H1 (cell line): ENCODE measurements around the gene LRRC45. TPM values are rescaled to one million over a fixed set of nuclear protein-coding genes. Genes with fewer than 3 reads are reported as not detected.

ENCODE experiments used
- CTCF ChIA-PET: fragments of 300-600 bp; sonication (Branson Sonifier 250); formaldehyde crosslinking; loops from one replicate; lab custom pipeline; 2021; ENCODE audit not compliant: partially characterized antibody; lab: Charles Lee
- POLR2A ChIA-PET: fragments of 300-600 bp; sonication (Branson Sonifier 250); formaldehyde crosslinking; loops from one replicate; lab custom pipeline; 2021; ENCODE audit warnings: inconsistent platforms; ENCODE audit not compliant: partially characterized antibody; lab: Charles Lee
- DNase-seq, 2 experiments: peaks; one replicate each; pipeline versions ENCODE4 v3.0.0 to v3.0.0-alpha.2; 2010 to 2022; ENCODE audit warnings: low spot score in 2 of 2, low read depth in 1 of 2, mixed read lengths in 1 of 2
- FAIRE-seq: peaks from 2 replicates; lab custom pipeline; 2011; peaks lifted over from hg19 to GRCh38; lab: Jason Lieb, UNC
- H2AFZ ChIP-seq: 2 replicates; pipeline ENCODE4 v1.8.1; 2012; ENCODE audit warnings: low read length, inconsistent platforms
- H2AK5ac ChIP-seq: 2 replicates; pipeline ENCODE4 v1.6.1; 2013; ENCODE audit warnings: low read depth, low read length
- H2BK120ac ChIP-seq: replicated peaks from 2 replicates; pipeline ENCODE3; 2013; ENCODE audit warnings: low read depth, low read length, inconsistent platforms
- H2BK12ac ChIP-seq: 2 replicates; pipeline ENCODE4 v1.6.1; 2013; ENCODE audit warnings: low read depth, low read length
- H2BK15ac ChIP-seq: 2 replicates; pipeline ENCODE4 v1.6.1; 2013; ENCODE audit warnings: low read length
- H2BK20ac ChIP-seq: 2 replicates; pipeline ENCODE4 v1.6.1; 2013; ENCODE audit warnings: low read length
- H2BK5ac ChIP-seq: 2 replicates; pipeline ENCODE4 v1.6.1; 2013; ENCODE audit warnings: low read depth, low read length
- H3K14ac ChIP-seq: 2 replicates; pipeline ENCODE4 v1.6.1; 2013; ENCODE audit warnings: inconsistent platforms; ENCODE audit not compliant: insufficient read length
- H3K18ac ChIP-seq: 2 replicates; pipeline ENCODE4 v1.6.1; 2013; ENCODE audit warnings: low read length; ENCODE audit errors: extremely low read depth
- H3K23ac ChIP-seq: 2 replicates; pipeline ENCODE4 v1.6.1; 2013; ENCODE audit warnings: inconsistent platforms; ENCODE audit not compliant: insufficient read length
- H3K23me2 ChIP-seq: 2 replicates; pipeline ENCODE4 v1.6.1; 2013; ENCODE audit warnings: low read depth, low read length
- H3K27ac ChIP-seq: 2 replicates; pipeline ENCODE4 v1.6.1; 2011; ENCODE audit warnings: low read depth, low read length, inconsistent platforms
- H3K27me3 ChIP-seq, 4 experiments: replicated peaks in 1 of 4; 1 replicate in 1 of 4; 2 replicates in 3 of 4; pipeline versions ENCODE4 v1.6.1 to v1.8.1; 2011 to 2013; ENCODE audit warnings: low read length in 3 of 4, mild to moderate bottlenecking in 3 of 4, inconsistent platforms in 2 of 4, mixed read lengths in 2 of 4, moderate library complexity in 1 of 4; ENCODE audit not compliant: control insufficient read depth in 3 of 4, insufficient read depth in 3 of 4; ENCODE audit errors: extremely low read depth in 1 of 4
- H3K36me3 ChIP-seq, 4 experiments: 2 replicates each; pipeline versions ENCODE4 v1.6.1 to v1.8.1; 2011 to 2013; ENCODE audit warnings: mild to moderate bottlenecking in 4 of 4, low read length in 3 of 4, moderate library complexity in 2 of 4, control low read depth in 1 of 4, inconsistent platforms in 1 of 4; ENCODE audit not compliant: insufficient read depth in 4 of 4, control insufficient read depth in 2 of 4
- H3K4ac ChIP-seq: replicated peaks from 2 replicates; pipeline ENCODE3; 2013; ENCODE audit warnings: low read length, low read depth, mixed read lengths, inconsistent platforms; ENCODE audit not compliant: insufficient read length
- H3K4me1 ChIP-seq, 4 experiments: replicated peaks in 1 of 4; 1 replicate in 1 of 4; 2 replicates in 3 of 4; pipeline versions ENCODE4 v1.6.1 to v1.8.1; 2011 to 2013; ENCODE audit warnings: low read length in 3 of 4, inconsistent platforms in 2 of 4, mixed read lengths in 1 of 4; ENCODE audit not compliant: insufficient read depth in 4 of 4, control insufficient read depth in 3 of 4
- H3K4me2 ChIP-seq, 2 experiments: 2 replicates each; pipeline versions ENCODE4 v1.6.1 to v1.8.1; 2011 to 2013; ENCODE audit warnings: low read depth in 2 of 2, low read length in 2 of 2, control low read depth in 1 of 2, inconsistent platforms in 1 of 2, mild to moderate bottlenecking in 1 of 2; ENCODE audit not compliant: insufficient read depth in 1 of 2
- H3K4me3 ChIP-seq, 4 experiments: fragments of 200-600, 300-600 bp in 1 of 4; sonication (generic), shearing (Covaris generic), sonication (Bioruptor Twin) in 1 of 4; 2 replicates each; pipeline versions ENCODE4 v1.5.1 to v1.8.1; 2011 to 2016; ENCODE audit warnings: low read length in 4 of 4, low read depth in 3 of 4, control low read depth in 2 of 4, inconsistent platforms in 2 of 4, mild to moderate bottlenecking in 2 of 4, mixed read lengths in 1 of 4, moderate library complexity in 1 of 4; ENCODE audit not compliant: insufficient read depth in 2 of 4; ENCODE audit errors: extremely low read depth in 1 of 4
- H3K56ac ChIP-seq: replicated peaks from 2 replicates; pipeline ENCODE3; 2013; ENCODE audit warnings: low read depth, mild to moderate bottlenecking, mixed read lengths, low read length, inconsistent platforms; ENCODE audit not compliant: insufficient read length
- H3K79me1 ChIP-seq: 2 replicates; pipeline ENCODE4 v1.6.1; 2013; ENCODE audit warnings: low read depth, low read length, control low read depth
- H3K79me2 ChIP-seq, 2 experiments: 2 replicates each; pipeline versions ENCODE4 v1.6.1 to v1.8.1; 2012 to 2013; ENCODE audit warnings: low read length in 2 of 2, mild to moderate bottlenecking in 2 of 2, inconsistent platforms in 1 of 2; ENCODE audit not compliant: insufficient read depth in 2 of 2, control insufficient read depth in 1 of 2
- H3K9ac ChIP-seq, 4 experiments: replicated peaks in 1 of 4; 1 replicate in 1 of 4; 2 replicates in 3 of 4; pipeline versions ENCODE4 v1.6.1 to v1.8.1; 2011 to 2013; ENCODE audit warnings: low read depth in 3 of 4, low read length in 3 of 4, control low read depth in 2 of 4, mild to moderate bottlenecking in 2 of 4, moderate library complexity in 2 of 4, inconsistent platforms in 1 of 4; ENCODE audit errors: extremely low read depth in 1 of 4
- H3K9me3 ChIP-seq, 2 experiments: 2 replicates each; pipeline versions ENCODE4 v1.6.1 to v1.8.1; 2012 to 2013; ENCODE audit warnings: mild to moderate bottlenecking in 2 of 2, moderate library complexity in 2 of 2, control low read depth in 1 of 2, inconsistent platforms in 1 of 2, low read depth in 1 of 2, low read length in 1 of 2, mixed read lengths in 1 of 2; ENCODE audit not compliant: insufficient read depth in 2 of 2
- H4K20me1 ChIP-seq, 2 experiments: replicated peaks in 1 of 2; 2 replicates each; pipeline versions ENCODE3 to v1.8.1; 2011 to 2013; ENCODE audit warnings: inconsistent platforms in 2 of 2, low read length in 2 of 2, mild to moderate bottlenecking in 1 of 2; ENCODE audit not compliant: insufficient read depth in 2 of 2, control insufficient read depth in 1 of 2
- H4K5ac ChIP-seq: 2 replicates; pipeline ENCODE4 v1.6.1; 2013; ENCODE audit warnings: low read length, low read depth, mixed read lengths, inconsistent platforms; ENCODE audit not compliant: insufficient read length
- H4K8ac ChIP-seq: 2 replicates; pipeline ENCODE4 v1.8.0; 2013; ENCODE audit warnings: mild to moderate bottlenecking, moderate library complexity, low read length, inconsistent platforms; ENCODE audit not compliant: insufficient read depth; ENCODE audit errors: extremely low read depth
- H4K91ac ChIP-seq: replicated peaks from 2 replicates; pipeline ENCODE3; 2013; ENCODE audit warnings: low read length, mixed read lengths, inconsistent platforms; ENCODE audit not compliant: insufficient read length
- CEBPB ChIP-seq: IDR thresholded peaks from 2 replicates; pipeline ENCODE4 v1.6.1; 2012; ENCODE audit warnings: low read depth, low read length
- EP300 ChIP-seq, 2 experiments: IDR thresholded peaks; 1 replicate in 1 of 2; 2 replicates in 1 of 2; pipeline ENCODE4 v1.6.1; 2011 to 2012; ENCODE audit warnings: low read depth in 2 of 2, low read length in 2 of 2, mild to moderate bottlenecking in 2 of 2, borderline replicate concordance in 1 of 2, inconsistent platforms in 1 of 2, moderate library complexity in 1 of 2
- FOSL1 ChIP-seq: IDR thresholded peaks from 2 replicates; pipeline ENCODE4 v1.6.1; 2011; ENCODE audit warnings: mild to moderate bottlenecking, low read depth, low read length, moderate library complexity; ENCODE audit not compliant: insufficient read depth
- JUN ChIP-seq: IDR thresholded peaks from 2 replicates; pipeline ENCODE4 v1.6.1; 2011; ENCODE audit warnings: low read depth, mild to moderate bottlenecking, improper control_type of control experiment, low read length
- POU5F1 ChIP-seq: IDR thresholded peaks from 2 replicates; pipeline ENCODE4 v1.6.1; 2011; ENCODE audit warnings: low read depth, mild to moderate bottlenecking, low read length, moderate library complexity
- SIRT6 ChIP-seq: IDR thresholded peaks from one replicate; pipeline ENCODE4 v1.7.1; 2012; ENCODE audit warnings: low read length, inconsistent platforms
- SIX5 ChIP-seq: IDR thresholded peaks from 2 replicates; pipeline ENCODE4 v1.6.1; 2011; ENCODE audit warnings: mild to moderate bottlenecking, low read depth, low read length
- SUZ12 ChIP-seq: fragments of 200-600 bp; sonication (generic); IDR thresholded peaks from 2 replicates; pipeline ENCODE4 v1.6.1; 2012; ENCODE audit warnings: mild to moderate bottlenecking, inconsistent platforms, low read length, moderate library complexity, mixed read lengths
- TBP ChIP-seq: IDR thresholded peaks from 2 replicates; pipeline ENCODE4 v1.6.1; 2011; ENCODE audit warnings: low read depth, low read length, improper control_type of control experiment
- WGBS, 2 experiments: shearing (Covaris generic) in 1 of 2; methylation state at CpG; one replicate each; pipeline versions ENCODE4 v1.1.6 to v1.1.7; 2013 to 2015; ENCODE audit warnings: low lambda C conversion rate in 2 of 2, mixed read lengths in 2 of 2, inconsistent platforms in 1 of 2, low coverage in 1 of 2, missing lambda C conversion rate in 1 of 2; ENCODE audit not compliant: insufficient replicate concordance in 2 of 2, insufficient coverage in 1 of 2, insufficient read length in 1 of 2; ENCODE audit errors: extremely low coverage in 1 of 2, missing lambda C conversion rate in 1 of 2; 5-methylcytosine and 5-hydroxymethylcytosine counted together
- polyA plus RNA-seq, 7 experiments: library from polyadenylated mRNA; depleted of rRNA in 3 of 7; stranded (reverse) in 5 of 7; unstranded in 2 of 7; fragments of >200 nt in 5 of 7; fragments of 200-250 nt in 2 of 7; gene quantifications; 1 replicate in 5 of 7; 2 replicates in 1 of 7; 4 replicates in 1 of 7; pipeline versions ENCODE4 v1.2.1 to v1.2.3, GENCODE V29; 2011 to 2013; ENCODE audit warnings: missing spikeins in 2 of 7, mixed read lengths in 2 of 7
- total RNA-seq: library from RNA; stranded (reverse); fragmentation: NEBNext Ultra II Directional; extraction: Animal tissue kit (Norgen Biotek cat#: 25700); gene quantifications from 2 replicates; pipeline ENCODE4 v1.2.1, GENCODE V29; 2021
- TF ChIP-seq, protein P1 (sequence below): IDR thresholded peaks from 2 replicates; pipeline ENCODE4 v1.6.1; 2012; ENCODE audit warnings: inconsistent platforms

The LRRC45 gene
- total and polyA plus RNA-seq, 2 of the 8 experiments (the other 6 are each of a cell fraction or from before 2014, with no cell fraction given): 11.5 to 29.0 TPM

DNA sequence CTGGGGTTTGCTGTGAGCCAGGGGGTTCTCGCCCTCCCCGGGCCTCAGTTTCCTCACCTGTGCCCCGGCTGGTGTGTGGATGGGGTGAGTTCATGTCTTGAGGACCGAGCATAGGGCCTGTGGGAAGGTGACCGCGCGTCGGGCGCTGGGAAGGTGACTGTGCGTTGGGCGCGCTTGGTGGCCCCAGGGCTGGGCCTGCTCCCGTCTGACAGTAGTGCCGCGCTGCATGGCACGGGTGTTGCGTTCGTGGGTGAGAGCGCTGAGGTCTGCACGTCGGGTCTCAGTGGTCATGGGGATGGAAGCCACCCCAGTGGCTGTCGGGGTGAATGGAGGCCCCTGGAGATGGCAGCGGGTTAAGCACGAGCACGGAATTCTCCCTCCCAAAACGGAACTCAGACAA, 36.5 kb upstream of the LRRC45 start:
- H2BK5ac ChIP-seq: no peak overlapping the region
- no peak overlapping the region for H3K27ac ChIP-seq
- no peaks in the 10 kb centered on the region for H3K27me3 ChIP-seq
- peaks cover 2 to 25% (median 13%) of the 10 kb centered on the region in 4 experiments; a peak in 6 of 8 replicates for H3K36me3 ChIP-seq
- peaks cover 3 to 15% of the 10 kb centered on the region in 2 experiments for H4K20me1 ChIP-seq
- H2AFZ ChIP-seq: no peak overlapping the region
- no peak overlapping the region for H3K14ac ChIP-seq
- POLR2A ChIA-PET: interaction anchor here (1.0 kb wide), 1 partner anchor 56 kb away, joined by 3 read pairs; no protein-coding TSS in a partner anchor
- H3K79me2 ChIP-seq: peaks cover 0 to 3% of the 10 kb centered on the region in 2 experiments; a peak in 1 of 4 replicates
- no peak overlapping the region for H2BK15ac ChIP-seq
- DNase-seq: no peak
- H4K91ac ChIP-seq: no peak overlapping the region
- no peak overlapping the region for H2BK12ac ChIP-seq
- H3K18ac ChIP-seq: no peak overlapping the region
- H2BK20ac ChIP-seq: no peak overlapping the region
- peaks cover 2% of the 10 kb centered on the region; the same call in 1 of the 2 replicates for H3K23me2 ChIP-seq
- H4K8ac ChIP-seq: no peak overlapping the region
- peaks cover 4% of the 10 kb centered on the region; the same call in 1 of the 2 replicates for H3K79me1 ChIP-seq
- H3K9ac ChIP-seq: no peak overlapping the region
- H3K23ac ChIP-seq: no peak overlapping the region
- CTCF ChIA-PET: interaction anchor here (3.2 kb wide), 1 partner anchor 10 kb away, joined by 12 read pairs; no protein-coding TSS in a partner anchor
- no peak for FAIRE-seq
- no peak overlapping the region for H4K5ac ChIP-seq
- no peak overlapping the region for H2AK5ac ChIP-seq
- H3K9me3 ChIP-seq: no peaks in the 10 kb centered on the region
- H3K4me3 ChIP-seq: no peak overlapping the region
- no peak overlapping the region for H3K4ac ChIP-seq
- H3K4me2 ChIP-seq: no peak overlapping the region
- H3K56ac ChIP-seq: no peak overlapping the region
- H3K4me1 ChIP-seq: peaks cover 0 to 9% (median 5%) of the 10 kb centered on the region in 4 experiments; a peak in 5 of 7 replicates
- no peak overlapping the region for H2BK120ac ChIP-seq
- WGBS, 2 experiments: 95% methylated on average over 22 of the region's 26 CpGs; no CpG with 5 or more reads in 1 of the 2 experiments
- TF ChIP-seq CEBPB: no peak
- TF ChIP-seq, protein P1, sequence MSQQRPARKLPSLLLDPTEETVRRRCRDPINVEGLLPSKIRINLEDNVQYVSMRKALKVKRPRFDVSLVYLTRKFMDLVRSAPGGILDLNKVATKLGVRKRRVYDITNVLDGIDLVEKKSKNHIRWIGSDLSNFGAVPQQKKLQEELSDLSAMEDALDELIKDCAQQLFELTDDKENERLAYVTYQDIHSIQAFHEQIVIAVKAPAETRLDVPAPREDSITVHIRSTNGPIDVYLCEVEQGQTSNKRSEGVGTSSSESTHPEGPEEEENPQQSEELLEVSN: no peak
- TF ChIP-seq POU5F1: no peak
- no peak for TF ChIP-seq SIX5
- no peak for TF ChIP-seq SUZ12
- no peak for TF ChIP-seq EP300 (IDR thresholded peaks at IDR 0.05; ENCODE audit: borderline replicate concordance in 1 of 2, low read depth in 2 of 2, low read length in 2 of 2)
- TF ChIP-seq JUN: no peak
- no peak for TF ChIP-seq SIRT6
- no peak for TF ChIP-seq FOSL1
- TF ChIP-seq TBP: no peak
